Stimulated activated naive CD8-positive, alpha-beta T cell treated with anti-CD3 and anti-CD28 coated beads, Interleukin-15, Interleukin-2, amounts not matched to agents 100 ng/mL and 50 ng/mL, for 24 hours (primary cell): ENCODE measurements around the gene CARTPT.

Experiments used
- H3K27ac Mint-ChIP-seq: one replicate; pipeline ENCODE4 v1.8.0; 2021; ENCODE audit warnings: mild to moderate bottlenecking, mixed read lengths
- H3K27me3 Mint-ChIP-seq: one replicate; pipeline ENCODE4 v1.8.0; 2021; ENCODE audit warnings: mixed read lengths
- H3K36me3 Mint-ChIP-seq: one replicate; pipeline ENCODE4 v1.8.0; 2021; ENCODE audit warnings: low read depth, mixed read lengths
- H3K4me1 Mint-ChIP-seq: one replicate; pipeline ENCODE4 v1.8.0; 2021; ENCODE audit warnings: low read depth, mixed read lengths
- H3K4me3 Mint-ChIP-seq: one replicate; pipeline ENCODE4 v1.8.0; 2021; ENCODE audit warnings: mild to moderate bottlenecking, mixed read lengths
- H3K9me3 Mint-ChIP-seq: one replicate; pipeline ENCODE4 v1.8.0; 2021; ENCODE audit warnings: mixed read lengths

Gene CARTPT

DNA sequence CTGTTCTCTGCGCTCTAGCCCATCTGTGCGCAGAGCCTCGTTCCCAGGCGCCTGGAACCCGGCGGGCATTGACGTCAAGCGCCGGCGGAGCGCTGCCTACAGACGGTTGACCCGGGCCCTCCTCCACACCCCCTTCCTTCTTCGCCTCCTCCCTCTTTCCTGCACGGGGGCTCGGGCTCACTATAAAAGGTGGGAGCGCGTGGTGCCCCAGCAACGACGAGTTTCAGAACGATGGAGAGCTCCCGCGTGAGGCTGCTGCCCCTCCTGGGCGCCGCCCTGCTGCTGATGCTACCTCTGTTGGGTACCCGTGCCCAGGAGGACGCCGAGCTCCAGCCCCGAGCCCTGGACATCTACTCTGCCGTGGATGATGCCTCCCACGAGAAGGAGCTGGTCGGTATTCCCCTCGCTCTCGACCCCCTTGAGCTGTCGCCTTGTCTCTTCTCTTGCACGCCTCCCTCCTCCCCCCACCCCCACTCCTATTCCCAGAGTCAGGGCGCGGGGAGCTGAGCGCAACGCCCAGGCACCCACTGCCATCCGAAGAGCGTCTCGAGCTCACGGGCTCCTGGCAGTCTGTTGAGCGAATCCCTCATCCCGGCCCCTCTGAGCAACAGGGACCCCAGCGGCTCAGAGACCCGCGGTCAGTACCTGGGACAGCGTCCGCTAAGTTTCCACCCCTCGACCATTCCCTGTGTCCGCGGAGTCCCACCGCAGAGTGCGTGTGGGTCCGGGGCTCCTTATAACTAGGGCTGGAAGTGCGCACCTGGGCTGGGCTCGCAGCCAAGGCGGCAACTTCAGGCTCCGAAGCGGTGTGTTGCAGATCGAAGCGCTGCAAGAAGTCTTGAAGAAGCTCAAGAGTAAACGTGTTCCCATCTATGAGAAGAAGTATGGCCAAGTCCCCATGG, at the start of gene CARTPT:
TSS of gene CARTPT (plus strand) at position 213 of the 902 bp plus-strand sequence. CDS start at position 232, 19 bp downstream.
- no peak within 1 kb of the TSS for H3K4me3 Mint-ChIP-seq
- peaks cover 66% of the 10 kb centered on the region for H3K27me3 Mint-ChIP-seq
- H3K9me3 Mint-ChIP-seq: no peaks in the 10 kb centered on the region
- H3K27ac Mint-ChIP-seq: no peak within 1 kb of the TSS
- H3K4me1 Mint-ChIP-seq: no peaks in the 10 kb centered on the region
- H3K36me3 Mint-ChIP-seq: no peaks in the 10 kb centered on the region

DNA sequence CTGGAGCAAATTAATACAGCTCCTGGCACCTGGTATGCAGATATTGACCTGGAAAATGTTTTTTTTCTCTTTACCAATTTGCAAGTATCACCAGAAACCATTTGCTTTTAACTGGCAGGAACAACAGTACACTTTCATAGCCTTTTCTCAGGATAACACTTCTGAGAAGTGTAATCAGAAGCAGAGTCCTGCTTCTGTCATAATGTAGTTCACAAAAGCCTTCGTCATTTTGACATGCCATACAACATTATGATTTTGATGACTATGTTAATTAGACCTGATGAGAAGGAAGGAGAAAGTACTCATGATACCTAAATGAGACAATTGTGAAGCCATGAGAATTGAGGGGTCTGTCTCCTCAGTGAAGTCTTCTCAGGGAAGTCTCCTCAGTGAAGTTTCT, 41.1 kb upstream of the CARTPT start:
- H3K27me3 Mint-ChIP-seq: peaks cover 53% of the 10 kb centered on the region
- no peak overlapping the region for H3K27ac Mint-ChIP-seq
- no peaks in the 10 kb centered on the region for H3K4me1 Mint-ChIP-seq
- peaks cover 7% of the 10 kb centered on the region for H3K9me3 Mint-ChIP-seq
- no peaks in the 10 kb centered on the region for H3K36me3 Mint-ChIP-seq
- no peak overlapping the region for H3K4me3 Mint-ChIP-seq

DNA sequence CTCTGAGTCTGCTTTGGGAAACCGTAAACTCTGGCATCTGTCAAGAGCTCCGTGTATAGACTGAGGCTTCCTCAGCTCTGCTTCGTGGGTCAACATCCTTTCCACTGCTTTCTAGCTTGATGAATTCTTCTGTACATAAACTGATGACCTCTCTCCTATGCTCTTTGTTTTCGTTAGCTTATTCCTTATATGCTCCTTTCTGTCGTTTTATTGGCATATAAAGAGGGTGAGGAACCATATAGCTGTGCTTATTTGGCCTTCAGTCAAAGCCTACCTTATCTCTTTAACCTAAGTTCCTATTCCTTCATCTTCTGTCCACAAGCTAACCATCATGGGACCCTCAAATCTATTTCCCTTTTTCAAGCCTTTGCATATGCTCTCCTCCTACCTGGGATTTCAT, 39.4 kb upstream of the CARTPT start:
- Mint-ChIP-seq H3K36me3 (no peaks in the 10 kb centered on the region), H3K9me3 (peaks cover 10% of the 10 kb centered on the region), H3K4me1 (no peaks in the 10 kb centered on the region), H3K27ac (no peak overlapping the region), H3K4me3 (no peak overlapping the region), H3K27me3 (peaks cover 59% of the 10 kb centered on the region)

DNA sequence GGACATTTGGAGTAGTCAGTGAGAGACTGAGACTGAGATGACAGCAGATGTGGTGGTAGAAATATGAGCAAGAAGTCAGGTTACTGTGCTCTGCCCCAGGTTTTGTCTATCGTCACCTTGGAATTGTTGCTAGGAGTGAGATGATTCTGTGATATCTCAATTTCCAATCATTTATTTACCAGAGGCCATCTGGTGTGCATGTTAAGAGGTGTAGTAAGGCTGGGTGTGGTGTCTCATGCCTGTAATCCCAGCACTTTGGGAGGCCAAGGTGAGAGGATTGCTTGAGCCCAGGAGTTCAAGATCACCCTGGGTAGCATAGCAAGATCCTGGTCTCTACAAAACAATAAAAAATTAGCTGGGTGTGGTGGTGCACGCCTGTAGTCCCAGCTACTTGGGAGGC, 38.6 kb upstream of the CARTPT start:
- Mint-ChIP-seq H3K27me3 (peaks cover 63% of the 10 kb centered on the region), H3K4me1 (no peaks in the 10 kb centered on the region), H3K9me3 (peaks cover 14% of the 10 kb centered on the region), H3K36me3 (no peaks in the 10 kb centered on the region), H3K4me3 (no peak overlapping the region), H3K27ac (no peak overlapping the region)

DNA sequence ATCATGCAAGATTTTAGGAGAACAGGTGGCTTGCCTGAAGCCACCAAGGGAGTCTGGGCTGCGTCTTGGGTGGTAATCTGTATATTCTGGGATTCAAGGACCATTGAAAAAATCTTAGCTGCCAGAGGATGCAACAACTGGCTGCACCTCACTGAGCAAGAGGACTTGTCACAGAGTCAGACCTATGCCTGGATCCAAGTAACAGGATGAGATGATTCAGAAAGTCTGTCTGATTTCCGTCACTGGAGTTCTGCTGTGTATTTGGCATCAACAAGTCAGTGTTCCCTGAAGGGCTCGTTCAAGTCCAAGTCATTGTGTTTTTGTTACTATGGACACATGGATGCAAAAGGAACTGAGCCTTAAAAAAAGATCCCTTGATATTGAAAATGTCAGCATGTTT, 37.8 kb upstream of the CARTPT start:
- Mint-ChIP-seq H3K27ac (no peak overlapping the region), H3K9me3 (peaks cover 17% of the 10 kb centered on the region), H3K4me1 (no peaks in the 10 kb centered on the region), H3K27me3 (peaks cover 60% of the 10 kb centered on the region), H3K36me3 (no peaks in the 10 kb centered on the region), H3K4me3 (no peak overlapping the region)

DNA sequence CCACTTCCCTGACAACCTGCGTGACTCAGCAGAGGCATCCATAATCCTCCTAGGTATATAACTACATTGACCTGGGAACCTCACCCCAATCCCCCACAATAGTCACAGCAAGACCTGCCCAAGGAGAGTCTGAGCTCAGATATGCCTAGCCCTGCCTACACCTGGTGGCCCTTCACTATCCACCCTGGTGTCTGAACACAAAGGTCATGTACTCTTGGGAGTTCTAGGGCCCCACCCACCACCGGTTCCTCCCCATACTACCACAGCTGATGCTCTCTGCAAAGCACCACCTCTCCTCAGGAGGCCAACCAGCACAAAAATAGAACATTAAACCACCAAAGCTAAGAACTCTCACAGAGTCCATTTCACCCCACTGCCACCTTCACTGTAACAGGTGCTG, 34.8 kb upstream of the CARTPT start:
- no peaks in the 10 kb centered on the region for H3K36me3 Mint-ChIP-seq
- no peak overlapping the region for H3K27ac Mint-ChIP-seq
- H3K4me3 Mint-ChIP-seq: no peak overlapping the region
- H3K4me1 Mint-ChIP-seq: no peaks in the 10 kb centered on the region
- peaks cover 65% of the 10 kb centered on the region for H3K27me3 Mint-ChIP-seq
- peaks cover 17% of the 10 kb centered on the region for H3K9me3 Mint-ChIP-seq

DNA sequence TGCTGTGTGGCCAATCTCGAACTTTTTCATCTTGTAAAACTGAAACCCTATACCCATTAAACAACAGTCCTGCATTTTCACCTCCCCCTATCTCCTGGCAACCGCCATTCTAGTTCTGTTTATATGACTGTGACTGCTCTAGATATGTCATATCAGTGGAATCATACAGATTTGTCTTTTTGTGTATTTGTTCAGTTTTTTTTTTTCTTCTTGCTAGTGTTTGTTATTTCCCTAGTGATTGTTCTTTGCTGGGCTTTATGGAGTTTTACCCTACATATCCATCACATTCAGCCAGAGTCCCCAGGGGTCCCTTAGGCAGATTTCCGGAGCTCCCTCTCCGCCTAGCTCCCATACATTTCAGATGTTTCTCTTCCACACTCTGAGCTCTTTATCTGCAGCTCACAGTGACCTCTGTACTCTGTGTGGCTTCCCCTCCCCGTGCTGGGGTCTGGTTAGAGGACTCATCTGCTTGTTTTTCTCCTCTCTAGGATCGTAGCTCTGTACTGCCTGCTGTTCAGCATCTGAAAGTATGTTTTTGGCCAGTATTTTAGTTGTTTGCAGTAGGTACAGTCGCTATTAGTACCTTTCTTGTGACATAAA, 25.1 kb upstream of the CARTPT start:
- peaks cover 19% of the 10 kb centered on the region for H3K27me3 Mint-ChIP-seq
- no peaks in the 10 kb centered on the region for H3K36me3 Mint-ChIP-seq
- peaks cover 4% of the 10 kb centered on the region for H3K9me3 Mint-ChIP-seq
- peaks cover 7% of the 10 kb centered on the region for H3K4me1 Mint-ChIP-seq
- no peak overlapping the region for H3K4me3 Mint-ChIP-seq
- H3K27ac Mint-ChIP-seq: no peak overlapping the region

DNA sequence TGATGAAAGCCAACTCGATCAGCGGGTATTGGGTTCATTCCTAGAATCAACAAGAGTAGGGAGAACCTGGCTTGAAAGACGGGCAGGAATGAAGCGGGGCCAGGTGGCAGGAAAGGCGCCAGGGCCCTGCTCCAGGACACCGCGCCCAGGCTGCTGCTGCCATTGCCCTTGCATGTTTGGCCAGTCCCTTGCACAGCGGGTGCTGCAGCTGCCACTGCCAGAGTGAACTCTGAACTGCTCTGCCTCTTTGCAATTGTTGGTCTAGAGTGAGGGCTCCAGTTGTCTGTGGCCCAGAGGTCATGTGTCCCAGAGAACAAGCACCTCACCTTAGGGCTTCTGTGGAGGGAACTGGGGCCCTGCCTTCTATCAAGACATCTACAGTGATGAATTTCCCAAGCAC, 24.0 kb upstream of the CARTPT start:
- H3K27me3 Mint-ChIP-seq: peaks cover 17% of the 10 kb centered on the region
- no peak overlapping the region for H3K27ac Mint-ChIP-seq
- no peaks in the 10 kb centered on the region for H3K36me3 Mint-ChIP-seq
- H3K4me1 Mint-ChIP-seq: peaks cover 7% of the 10 kb centered on the region
- no peak overlapping the region for H3K4me3 Mint-ChIP-seq
- peaks cover 4% of the 10 kb centered on the region for H3K9me3 Mint-ChIP-seq

DNA sequence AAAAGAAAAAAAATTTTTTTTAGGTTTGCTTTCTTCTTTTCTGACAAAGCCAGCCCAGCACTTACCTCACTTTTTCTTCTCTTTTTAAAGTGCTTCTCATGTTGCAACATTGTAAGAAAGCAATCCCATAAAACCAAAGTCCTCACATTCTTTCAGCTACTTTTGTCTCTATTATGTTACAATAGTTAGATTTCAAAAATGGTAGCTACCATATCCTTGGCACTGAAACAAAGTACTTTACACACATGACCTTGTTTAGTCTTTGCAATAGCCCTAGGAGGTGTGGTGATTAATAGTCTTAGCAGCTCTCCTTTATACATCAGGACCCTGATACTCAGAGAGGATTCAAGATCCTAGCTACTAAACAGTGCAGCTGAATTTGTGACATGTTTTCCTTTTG, 23.5 kb upstream of the CARTPT start:
- peaks cover 7% of the 10 kb centered on the region for H3K4me1 Mint-ChIP-seq
- peaks cover 17% of the 10 kb centered on the region for H3K27me3 Mint-ChIP-seq
- H3K4me3 Mint-ChIP-seq: no peak overlapping the region
- H3K27ac Mint-ChIP-seq: no peak overlapping the region
- H3K36me3 Mint-ChIP-seq: no peaks in the 10 kb centered on the region
- H3K9me3 Mint-ChIP-seq: peaks cover 4% of the 10 kb centered on the region

DNA sequence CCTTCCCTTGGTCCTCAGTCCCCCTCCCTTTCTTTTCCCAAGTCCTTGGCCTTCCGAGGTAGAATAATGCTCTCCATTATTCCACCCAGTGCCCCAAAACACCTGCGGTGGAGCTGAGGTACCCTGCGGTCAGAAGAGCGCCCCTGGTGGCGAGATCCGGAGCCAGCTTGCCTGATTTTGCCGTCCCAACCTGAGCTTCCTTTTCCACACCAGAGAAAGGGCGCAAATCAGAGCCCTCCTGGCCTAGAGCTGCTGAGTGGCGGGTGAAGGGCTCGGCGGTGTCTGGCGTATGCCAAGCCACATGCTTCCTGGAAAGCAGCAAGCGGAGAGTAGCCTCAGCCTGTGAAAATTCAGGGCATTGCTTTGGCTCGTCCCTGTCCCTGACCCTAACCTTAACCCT, 21.1 kb upstream of the CARTPT start:
- Mint-ChIP-seq H3K27me3 (peaks cover 20% of the 10 kb centered on the region), H3K27ac (no peak overlapping the region), H3K4me3 (no peak overlapping the region), H3K4me1 (peaks cover 7% of the 10 kb centered on the region), H3K9me3 (peaks cover 4% of the 10 kb centered on the region), H3K36me3 (no peaks in the 10 kb centered on the region)

DNA sequence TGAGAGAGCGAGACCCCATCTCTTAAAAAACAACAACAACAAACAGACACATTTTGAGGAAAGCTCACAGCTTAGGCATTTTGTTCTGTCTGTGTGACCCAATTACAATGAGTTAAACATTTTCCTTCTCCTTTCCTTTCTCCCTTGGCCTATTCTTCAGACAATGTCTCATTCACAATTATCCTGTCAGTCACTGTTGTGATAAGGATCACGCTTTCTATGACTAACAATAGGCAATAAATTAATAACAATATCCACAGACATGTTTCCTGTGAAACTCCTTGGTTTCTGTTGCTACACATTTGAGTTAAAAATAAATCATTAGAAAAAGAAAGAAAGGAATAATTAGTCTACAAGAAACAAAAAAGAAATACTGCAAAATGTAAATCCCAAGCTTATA, 19.8 kb upstream of the CARTPT start:
- Mint-ChIP-seq H3K4me3 (no peak overlapping the region), H3K36me3 (no peaks in the 10 kb centered on the region), H3K27ac (no peak overlapping the region), H3K27me3 (peaks cover 15% of the 10 kb centered on the region), H3K9me3 (peaks cover 4% of the 10 kb centered on the region), H3K4me1 (peaks cover 7% of the 10 kb centered on the region)

DNA sequence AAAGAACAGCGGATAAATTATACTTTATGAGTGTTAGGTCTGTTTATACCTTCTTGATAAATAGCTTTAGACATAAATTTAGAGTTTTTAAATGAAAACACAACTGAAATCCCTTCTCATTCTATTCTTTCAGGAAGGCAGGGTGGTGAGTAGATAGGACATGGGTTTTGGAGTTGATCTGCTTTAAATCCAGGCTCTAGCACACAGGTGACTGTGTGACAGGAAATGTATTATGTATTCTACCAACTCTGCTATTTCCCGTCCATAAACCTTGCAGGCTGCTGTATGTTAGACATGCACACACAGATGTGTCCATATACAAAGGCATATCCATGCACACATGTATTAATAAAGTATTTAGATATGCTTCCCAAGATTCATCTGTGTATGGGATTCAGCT, 19.3 kb upstream of the CARTPT start:
- Mint-ChIP-seq H3K4me1 (peaks cover 7% of the 10 kb centered on the region), H3K36me3 (no peaks in the 10 kb centered on the region), H3K9me3 (peaks cover 4% of the 10 kb centered on the region), H3K4me3 (no peak overlapping the region), H3K27me3 (peaks cover 12% of the 10 kb centered on the region), H3K27ac (no peak overlapping the region)

DNA sequence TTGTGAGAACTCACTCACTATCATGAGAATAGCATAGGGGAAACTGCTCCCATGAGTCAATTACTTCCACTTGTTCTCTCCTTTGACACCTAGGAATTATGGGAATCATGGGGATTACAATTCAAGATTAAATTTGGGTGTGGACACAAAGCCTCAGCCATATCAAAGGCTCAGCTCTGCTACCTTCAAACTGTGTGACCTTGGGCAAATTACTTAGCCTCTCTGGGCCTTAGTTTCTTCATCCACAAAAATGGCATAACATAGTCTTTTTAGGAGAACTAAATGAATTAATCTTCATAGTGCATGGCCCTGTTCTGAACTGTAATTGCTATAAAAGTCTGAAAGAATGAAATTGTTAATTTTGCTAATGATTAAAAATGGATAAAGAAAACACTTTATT, 18.3 kb upstream of the CARTPT start:
- Mint-ChIP-seq H3K36me3 (no peaks in the 10 kb centered on the region), H3K27ac (no peak overlapping the region), H3K4me3 (no peak overlapping the region), H3K27me3 (peaks cover 12% of the 10 kb centered on the region), H3K4me1 (peaks cover 7% of the 10 kb centered on the region), H3K9me3 (peaks cover 4% of the 10 kb centered on the region)

DNA sequence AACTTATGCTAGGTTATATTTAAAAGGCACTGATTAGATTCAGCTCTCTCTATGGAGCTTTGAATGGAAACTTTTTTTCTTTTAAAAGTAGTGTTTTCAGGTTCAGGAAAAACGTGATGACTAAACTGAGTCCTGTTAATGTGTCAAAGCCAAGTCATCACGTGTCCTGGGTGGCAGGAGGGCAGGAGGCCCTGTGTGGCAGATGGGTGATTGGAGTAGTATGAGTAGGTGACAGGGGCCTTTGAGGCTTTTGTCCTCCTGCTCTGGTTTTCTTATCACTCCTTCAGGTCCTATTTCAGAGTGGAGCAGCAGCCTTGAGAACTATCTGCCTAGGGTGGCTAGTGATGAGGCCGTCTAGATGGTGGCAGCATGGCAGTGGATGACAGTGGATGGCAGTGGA, 17.7 kb upstream of the CARTPT start:
- Mint-ChIP-seq H3K4me3 (no peak overlapping the region), H3K36me3 (no peaks in the 10 kb centered on the region), H3K27me3 (peaks cover 9% of the 10 kb centered on the region), H3K9me3 (peaks cover 4% of the 10 kb centered on the region), H3K4me1 (peaks cover 7% of the 10 kb centered on the region), H3K27ac (no peak overlapping the region)

DNA sequence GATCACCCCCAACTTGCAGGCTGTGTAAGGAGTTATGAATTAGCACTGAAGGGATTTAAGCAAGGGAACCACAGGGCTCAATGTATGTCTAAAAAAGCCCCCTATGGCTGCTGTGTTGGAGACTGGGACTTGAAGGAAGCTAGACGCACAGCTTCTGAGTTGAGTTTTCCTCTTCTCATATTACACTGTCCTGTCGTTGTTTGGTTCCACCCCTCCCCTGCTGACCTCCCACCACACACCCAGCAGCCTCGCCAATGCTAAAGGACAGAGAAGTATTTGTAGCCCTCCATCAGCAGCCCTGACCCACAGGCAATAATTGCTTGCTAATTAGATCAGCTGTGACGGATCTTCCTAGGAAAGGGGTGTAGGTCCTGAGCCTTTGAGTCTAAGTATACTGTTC, 15.1 kb upstream of the CARTPT start:
- Mint-ChIP-seq H3K27me3 (peaks cover 17% of the 10 kb centered on the region), H3K36me3 (no peaks in the 10 kb centered on the region), H3K4me1 (no peaks in the 10 kb centered on the region), H3K27ac (no peak overlapping the region), H3K9me3 (no peaks in the 10 kb centered on the region), H3K4me3 (no peak overlapping the region)
